Body of pancreas (tissue), 4 donors: Measurements from ENCODE around the gene SPACDR. TPM values are rescaled to one million over a fixed set of nuclear protein-coding genes. Genes with fewer than 3 reads are reported as not detected.

Experiments
- ATAC-seq: fragments of 150-250 bp; one replicate; pipeline ENCODE4 v1.9.1; 2016
- DNase-seq, 4 donors: peaks; one replicate each; pipeline ENCODE4 v3.0.0-alpha.2; 2019
- H3K27ac ChIP-seq, 4 donors: fragments of 200-600 bp; sonication (generic); 1 replicate in 3 of 4; 2 replicates in 1 of 4; pipeline versions ENCODE4 v1.5.1 to v1.6.1; 2016 to 2019; ENCODE audit warnings: mild to moderate bottlenecking in 1 of 4, mixed read lengths in 1 of 4, moderate library complexity in 1 of 4
- H3K27me3 ChIP-seq, 2 donors: fragments of 200-600 bp; sonication (generic); one replicate each; pipeline ENCODE4 v1.6.0; 2016; ENCODE audit warnings: mild to moderate bottlenecking in 1 of 2
- H3K36me3 ChIP-seq, 2 donors: fragments of 200-600 bp; sonication (generic); replicated peaks in 1 of 2; 2 replicates each; pipeline ENCODE4 v1.5.1; 2016; ENCODE audit warnings: low read depth in 2 of 2; ENCODE audit not compliant: insufficient read depth in 1 of 2
- H3K4me1 ChIP-seq: fragments of 200-600 bp; sonication (generic); one replicate; pipeline ENCODE4 v1.6.0; 2016
- H3K4me3 ChIP-seq, 2 donors: fragments of 200-600 bp; sonication (generic); 1 replicate in 1 of 2; 2 replicates in 1 of 2; pipeline ENCODE4 v1.5.1; 2016 to 2019
- H3K9me3 ChIP-seq, 3 donors: fragments of 200-600 bp; sonication (generic); 1 replicate in 2 of 3; 2 replicates in 1 of 3; pipeline ENCODE4 v1.5.1; 2016
- POLR2A ChIP-seq, 3 donors: fragments of 450-650 bp; IDR thresholded peaks; one replicate each; pipeline ENCODE4 v1.6.1; 2016; ENCODE audit warnings: antibody characterized with exemption in 3 of 3, mild to moderate bottlenecking in 2 of 3
- WGBS, 2 donors: methylation state at CpG; one replicate each; pipeline ENCODE4 v1.1.5; 2017; 5-methylcytosine and 5-hydroxymethylcytosine counted together
- intact Hi-C: fragments of 100-400 bp; cut with DNase I; formaldehyde crosslinking; loops from one replicate; pipeline ENCODE4 v1.15.1; 2023
- total RNA-seq, 2 donors: library from RNA; depleted of rRNA; stranded (reverse); fragments of >200 nt; gene quantifications; one replicate each; pipeline ENCODE4 v1.1.0, GENCODE V29; 2016
- TF ChIP-seq, protein P1 (sequence below), 7 experiments: fragments of 450-650 bp in 4 of 7; fragments of 200-600 bp in 3 of 7; sonication (generic) in 3 of 7; IDR thresholded peaks; one replicate each; pipeline ENCODE4 v1.5.1; 2016 to 2019; ENCODE audit warnings: antibody characterized with exemption in 7 of 7

SPACDR gene
- total RNA-seq, 2 donors from 2014 or later = 1.0 TPM; not detected in 1

DNA sequence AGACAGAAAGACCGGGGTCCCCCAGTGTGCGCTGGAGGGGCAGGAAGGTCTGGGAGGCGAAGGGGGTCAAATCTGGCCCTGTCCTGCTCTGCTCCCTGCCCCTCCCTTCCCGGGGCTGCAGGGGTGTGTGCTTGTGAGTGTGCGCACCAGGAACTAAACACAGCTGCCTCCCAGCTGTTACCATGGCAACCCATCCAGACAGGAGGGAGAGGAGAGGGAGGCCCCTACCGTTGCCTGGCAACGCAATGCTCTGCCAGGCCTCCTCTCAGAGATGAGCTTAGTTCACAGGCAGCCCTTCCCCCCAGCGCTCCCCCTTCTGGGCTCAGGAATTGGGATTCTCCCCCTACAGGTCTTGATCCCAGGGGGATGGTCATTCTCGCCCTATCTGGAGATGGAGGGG is 25.8 kb upstream of the SPACDR start:
- Histone ChIP-seq H3K4me3 (no peak overlapping the region), H3K36me3 (no peaks in the 10 kb centered on the region), H3K27ac (no peak overlapping the region), H3K9me3 (no peaks in the 10 kb centered on the region), H3K27me3 (no peaks in the 10 kb centered on the region), H3K4me1 (peaks cover 10% of the 10 kb centered on the region)
- no peak for ATAC-seq
- intact Hi-C loops = no loop called here
- TF ChIP-seq POLR2A (IDR thresholded peaks at IDR 0.05) = no peak
- TF ChIP-seq, protein P1, sequence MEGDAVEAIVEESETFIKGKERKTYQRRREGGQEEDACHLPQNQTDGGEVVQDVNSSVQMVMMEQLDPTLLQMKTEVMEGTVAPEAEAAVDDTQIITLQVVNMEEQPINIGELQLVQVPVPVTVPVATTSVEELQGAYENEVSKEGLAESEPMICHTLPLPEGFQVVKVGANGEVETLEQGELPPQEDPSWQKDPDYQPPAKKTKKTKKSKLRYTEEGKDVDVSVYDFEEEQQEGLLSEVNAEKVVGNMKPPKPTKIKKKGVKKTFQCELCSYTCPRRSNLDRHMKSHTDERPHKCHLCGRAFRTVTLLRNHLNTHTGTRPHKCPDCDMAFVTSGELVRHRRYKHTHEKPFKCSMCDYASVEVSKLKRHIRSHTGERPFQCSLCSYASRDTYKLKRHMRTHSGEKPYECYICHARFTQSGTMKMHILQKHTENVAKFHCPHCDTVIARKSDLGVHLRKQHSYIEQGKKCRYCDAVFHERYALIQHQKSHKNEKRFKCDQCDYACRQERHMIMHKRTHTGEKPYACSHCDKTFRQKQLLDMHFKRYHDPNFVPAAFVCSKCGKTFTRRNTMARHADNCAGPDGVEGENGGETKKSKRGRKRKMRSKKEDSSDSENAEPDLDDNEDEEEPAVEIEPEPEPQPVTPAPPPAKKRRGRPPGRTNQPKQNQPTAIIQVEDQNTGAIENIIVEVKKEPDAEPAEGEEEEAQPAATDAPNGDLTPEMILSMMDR (IDR thresholded peaks at IDR 0.05) = no peak
- DNase-seq = peak in 3 of 4 donors; percentile 60 to 76 (median 72)
- 46 to 47% methylated on average over 7 to 9 of the region's 9 CpGs for WGBS, 2 donors

DNA sequence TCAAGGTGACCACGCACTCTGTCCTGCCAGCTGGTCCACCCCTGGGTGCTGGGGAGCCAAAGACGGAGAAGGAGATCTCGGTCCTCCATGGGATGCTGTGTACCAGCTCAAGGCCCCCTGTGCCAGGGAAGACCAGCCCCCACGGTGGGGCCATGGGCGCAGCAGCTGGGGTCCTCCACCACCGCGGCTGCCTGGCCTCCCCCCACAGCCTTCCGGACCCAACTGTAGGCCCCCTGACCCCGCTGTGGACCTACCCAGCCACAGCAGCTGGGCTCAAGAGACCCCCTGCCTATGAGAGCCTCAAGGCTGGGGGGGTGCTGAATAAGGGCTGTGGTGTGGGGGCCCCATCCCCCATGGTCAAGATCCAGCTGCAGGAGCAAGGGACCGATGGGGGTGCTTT is 25.1 kb upstream of the SPACDR start:
- Histone ChIP-seq H3K36me3 (no peaks in the 10 kb centered on the region), H3K27me3 (no peaks in the 10 kb centered on the region), H3K4me1 (peaks cover 10% of the 10 kb centered on the region), H3K9me3 (no peaks in the 10 kb centered on the region), H3K27ac (no peak overlapping the region), H3K4me3 (no peak overlapping the region)
- ATAC-seq (no peak), DNase-seq (no peak)
- WGBS, 2 donors = 25 to 69% methylated on average over 1 to 7 of the region's 10 CpGs
- TF ChIP-seq, protein P1 (IDR thresholded peaks at IDR 0.05) = no peak
- no peak for TF ChIP-seq POLR2A (IDR thresholded peaks at IDR 0.05)
- intact Hi-C loops = no loop called here

DNA sequence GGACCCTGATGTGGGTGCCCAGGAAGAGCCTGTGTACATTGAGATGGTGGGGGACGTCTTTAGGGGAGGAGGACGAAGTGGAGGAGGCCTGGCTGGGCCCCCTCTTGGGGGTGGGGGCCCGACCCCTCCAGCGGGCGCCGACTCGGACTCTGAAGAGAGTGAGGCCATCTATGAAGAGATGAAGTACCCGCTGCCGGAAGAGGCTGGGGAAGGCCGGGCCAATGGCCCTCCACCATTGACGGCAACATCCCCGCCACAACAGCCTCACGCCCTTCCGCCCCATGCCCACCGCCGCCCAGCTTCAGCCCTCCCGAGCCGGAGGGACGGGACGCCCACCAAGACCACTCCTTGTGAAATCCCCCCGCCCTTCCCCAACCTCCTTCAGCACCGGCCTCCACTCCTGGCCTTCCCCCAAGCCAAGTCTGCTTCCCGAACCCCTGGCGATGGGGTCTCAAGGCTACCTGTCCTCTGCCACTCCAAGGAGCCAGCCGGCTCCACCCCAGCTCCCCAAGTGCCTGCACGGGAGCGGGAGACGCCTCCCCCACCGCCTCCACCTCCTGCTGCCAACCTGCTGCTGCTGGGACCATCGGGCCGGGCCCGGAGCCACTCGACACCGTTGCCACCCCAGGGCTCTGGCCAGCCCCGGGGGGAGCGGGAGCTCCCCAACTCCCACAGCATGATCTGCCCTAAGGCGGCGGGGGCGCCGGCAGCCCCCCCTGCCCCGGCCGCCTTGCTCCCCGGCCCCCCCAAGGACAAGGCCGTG is 24.5 kb upstream of the SPACDR start:
- no peak for ATAC-seq
- intact Hi-C loops = no loop called here
- no peak overlapping the region for H3K27ac ChIP-seq
- TF ChIP-seq, protein P1 (IDR thresholded peaks at IDR 0.05) = no peak
- no peak for TF ChIP-seq POLR2A (IDR thresholded peaks at IDR 0.05)
- WGBS, 2 donors = 77 to 90% methylated on average over 25 to 36 of the region's 44 CpGs
- H3K27me3 ChIP-seq = no peaks in the 10 kb centered on the region
- DNase-seq = no peak
- H3K36me3 ChIP-seq = no peaks in the 10 kb centered on the region
- no peak overlapping the region for H3K4me3 ChIP-seq
- H3K4me1 ChIP-seq = peaks cover 4% of the 10 kb centered on the region
- H3K9me3 ChIP-seq = no peaks in the 10 kb centered on the region

DNA sequence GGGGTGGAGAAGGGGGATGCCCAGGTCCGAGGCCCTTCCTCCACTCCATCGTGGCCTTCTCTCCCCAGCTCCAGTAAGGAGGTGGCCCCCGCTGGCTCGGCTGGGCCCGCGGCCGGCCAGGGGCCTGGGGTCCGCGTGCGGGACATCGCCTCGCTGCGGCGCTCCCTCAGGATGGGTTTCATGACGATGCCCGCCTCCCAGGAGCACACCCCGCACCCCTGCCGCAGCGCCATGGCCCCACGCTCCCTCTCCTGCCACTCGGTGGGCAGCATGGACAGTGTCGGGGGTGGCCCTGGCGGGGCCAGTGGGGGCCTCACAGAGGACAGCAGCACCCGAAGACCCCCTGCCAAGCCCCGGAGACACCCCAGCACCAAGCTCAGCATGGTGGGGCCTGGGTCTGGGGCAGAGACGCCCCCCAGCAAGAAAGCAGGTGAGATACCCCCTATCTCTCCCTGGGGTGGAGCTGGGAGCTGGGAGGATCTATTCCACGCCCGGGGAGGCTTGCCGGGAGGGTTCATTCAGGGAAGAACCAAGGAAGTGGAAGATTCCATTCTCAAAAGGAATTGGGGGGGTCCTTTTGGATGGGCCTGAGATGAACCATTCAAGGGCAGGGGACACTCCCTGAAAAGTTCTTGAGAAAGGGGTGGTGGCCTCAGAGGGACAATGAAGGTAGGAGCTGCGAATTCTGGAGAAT is 22.8 kb upstream of the SPACDR start:
- DNase-seq = no peak

More for the DNA sequence above, 22.8 kb upstream of the SPACDR start:
- no peaks in the 10 kb centered on the region for H3K9me3 ChIP-seq
- ATAC-seq = no peak
- TF ChIP-seq POLR2A (IDR thresholded peaks at IDR 0.05) = no peak
- TF ChIP-seq, protein P1 (IDR thresholded peaks at IDR 0.05) = no peak
- H3K4me3 ChIP-seq = no peak overlapping the region
- no peak overlapping the region for H3K27ac ChIP-seq
- WGBS, 2 donors = 75 to 82% methylated on average over 8 to 26 of the region's 30 CpGs
- H3K27me3 ChIP-seq = no peaks in the 10 kb centered on the region
- H3K4me1 ChIP-seq = peaks cover 8% of the 10 kb centered on the region
- H3K36me3 ChIP-seq = no peaks in the 10 kb centered on the region
- intact Hi-C loops = no loop called here
